GM13976 (cell line): ENCODE measurements around the gene UBE2M.
"Not testable (repeated sequence)": the region's sequence is repeated elsewhere in the genome, so short reads cannot be mapped to it uniquely, and the experiment has no call there.

ENCODE experiments used
- DNase-seq: peaks from one replicate; pipeline ENCODE4 v3.0.0; 2012; ENCODE audit warnings: low spot score
- in situ Hi-C: fragments of 300-500 bp; cut with MboI; formaldehyde crosslinking; loops from one replicate; pipeline ENCODE4 v1.12.0; 2022; ENCODE audit warnings: low sequenced_read_pairs, mixed read lengths, inconsistent platforms; ENCODE audit not compliant: unreplicated experiment
- TF ChIP-seq, protein P1 (sequence below): IDR thresholded peaks from 2 replicates; pipeline ENCODE4 v1.5.1; 2012; ENCODE audit warnings: borderline replicate concordance, mild to moderate bottlenecking; ENCODE audit not compliant: insufficient read depth; ENCODE audit errors: extremely low read depth, missing control alignments, control extremely low read depth

The UBE2M gene

DNA sequence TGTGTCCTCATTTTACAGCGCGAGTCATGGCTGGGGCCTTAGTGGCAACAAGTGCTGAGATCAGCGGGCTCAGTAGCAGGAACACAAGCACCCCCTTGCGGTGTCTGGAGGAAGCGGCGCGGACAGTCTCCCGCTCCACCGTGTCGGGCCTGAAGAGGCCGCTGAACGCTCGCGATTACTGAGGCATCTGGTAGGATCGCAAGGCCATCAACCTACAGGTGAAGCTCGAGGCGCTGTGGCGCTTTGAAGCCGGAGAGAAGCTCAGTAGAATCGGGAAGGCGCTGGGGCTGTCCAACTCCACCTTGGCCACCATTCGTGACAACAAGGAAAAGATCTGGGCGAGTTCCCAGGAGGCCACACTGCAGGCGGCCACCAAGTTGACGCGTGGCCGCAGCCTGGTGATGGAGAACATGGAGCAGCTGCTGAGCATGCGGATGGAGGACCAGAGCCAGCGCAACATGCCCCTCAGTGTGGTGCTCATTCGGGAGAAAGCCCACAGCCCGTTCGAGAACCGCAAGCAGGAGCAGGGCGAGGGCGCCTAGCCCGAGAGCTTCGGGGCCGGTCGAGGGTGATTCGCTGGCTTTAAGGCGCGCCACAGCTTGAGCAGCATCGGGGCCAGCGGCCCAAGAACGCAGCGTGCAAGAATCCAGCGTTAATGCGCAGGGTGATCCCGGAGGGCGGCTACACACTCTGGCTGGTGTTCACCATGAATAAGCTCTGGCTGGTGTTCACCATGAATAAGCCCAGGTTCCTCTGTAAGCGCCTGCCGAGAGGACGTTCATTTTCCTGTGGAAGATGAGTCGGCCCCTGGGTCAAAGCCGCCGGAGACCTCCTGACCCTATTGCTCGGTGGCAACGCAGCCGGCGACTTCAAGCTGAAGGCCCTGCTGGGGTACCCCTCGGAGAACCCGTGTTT is 23.1 kb upstream of the UBE2M start:
- in situ Hi-C loops: no loop called here
- DNase-seq: peak; percentile 91
- TF ChIP-seq, protein P1, sequence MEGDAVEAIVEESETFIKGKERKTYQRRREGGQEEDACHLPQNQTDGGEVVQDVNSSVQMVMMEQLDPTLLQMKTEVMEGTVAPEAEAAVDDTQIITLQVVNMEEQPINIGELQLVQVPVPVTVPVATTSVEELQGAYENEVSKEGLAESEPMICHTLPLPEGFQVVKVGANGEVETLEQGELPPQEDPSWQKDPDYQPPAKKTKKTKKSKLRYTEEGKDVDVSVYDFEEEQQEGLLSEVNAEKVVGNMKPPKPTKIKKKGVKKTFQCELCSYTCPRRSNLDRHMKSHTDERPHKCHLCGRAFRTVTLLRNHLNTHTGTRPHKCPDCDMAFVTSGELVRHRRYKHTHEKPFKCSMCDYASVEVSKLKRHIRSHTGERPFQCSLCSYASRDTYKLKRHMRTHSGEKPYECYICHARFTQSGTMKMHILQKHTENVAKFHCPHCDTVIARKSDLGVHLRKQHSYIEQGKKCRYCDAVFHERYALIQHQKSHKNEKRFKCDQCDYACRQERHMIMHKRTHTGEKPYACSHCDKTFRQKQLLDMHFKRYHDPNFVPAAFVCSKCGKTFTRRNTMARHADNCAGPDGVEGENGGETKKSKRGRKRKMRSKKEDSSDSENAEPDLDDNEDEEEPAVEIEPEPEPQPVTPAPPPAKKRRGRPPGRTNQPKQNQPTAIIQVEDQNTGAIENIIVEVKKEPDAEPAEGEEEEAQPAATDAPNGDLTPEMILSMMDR: peak; percentile 97

DNA sequence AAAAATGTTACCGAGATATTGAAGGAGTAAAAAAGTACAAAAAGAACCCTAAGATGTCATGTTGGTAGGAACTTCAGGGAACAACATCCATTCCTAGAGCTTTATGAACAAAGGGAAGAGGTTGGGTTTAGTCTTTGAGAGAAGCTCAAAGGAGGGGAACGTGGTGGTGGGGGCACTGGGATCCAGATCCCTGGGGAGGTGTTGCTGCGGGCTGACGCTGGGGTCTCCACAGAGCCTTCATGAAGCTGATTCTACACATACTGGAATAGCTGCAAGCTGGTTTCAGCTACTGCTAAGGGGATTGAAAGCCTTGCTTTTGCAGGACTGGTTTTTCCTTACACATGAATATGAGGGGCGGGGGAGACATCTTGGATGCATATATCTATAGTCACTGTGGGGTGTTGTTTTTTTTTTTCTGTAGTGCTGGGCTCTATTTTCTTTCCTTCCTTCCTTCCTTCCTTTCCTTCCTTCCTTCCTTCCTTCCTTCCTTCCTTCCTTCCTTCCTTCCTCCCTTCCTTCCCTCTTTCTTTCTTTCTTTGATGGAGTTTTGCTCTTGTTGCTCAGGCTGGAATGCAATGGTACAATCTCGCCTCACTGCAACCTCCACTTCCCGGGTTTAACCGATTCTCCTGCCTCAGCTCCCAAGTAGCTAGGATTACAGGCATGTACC is 21.2 kb upstream of the UBE2M start:
- TF ChIP-seq, protein P1: no peak
- no peak for DNase-seq
- in situ Hi-C loops: no loop called here

DNA sequence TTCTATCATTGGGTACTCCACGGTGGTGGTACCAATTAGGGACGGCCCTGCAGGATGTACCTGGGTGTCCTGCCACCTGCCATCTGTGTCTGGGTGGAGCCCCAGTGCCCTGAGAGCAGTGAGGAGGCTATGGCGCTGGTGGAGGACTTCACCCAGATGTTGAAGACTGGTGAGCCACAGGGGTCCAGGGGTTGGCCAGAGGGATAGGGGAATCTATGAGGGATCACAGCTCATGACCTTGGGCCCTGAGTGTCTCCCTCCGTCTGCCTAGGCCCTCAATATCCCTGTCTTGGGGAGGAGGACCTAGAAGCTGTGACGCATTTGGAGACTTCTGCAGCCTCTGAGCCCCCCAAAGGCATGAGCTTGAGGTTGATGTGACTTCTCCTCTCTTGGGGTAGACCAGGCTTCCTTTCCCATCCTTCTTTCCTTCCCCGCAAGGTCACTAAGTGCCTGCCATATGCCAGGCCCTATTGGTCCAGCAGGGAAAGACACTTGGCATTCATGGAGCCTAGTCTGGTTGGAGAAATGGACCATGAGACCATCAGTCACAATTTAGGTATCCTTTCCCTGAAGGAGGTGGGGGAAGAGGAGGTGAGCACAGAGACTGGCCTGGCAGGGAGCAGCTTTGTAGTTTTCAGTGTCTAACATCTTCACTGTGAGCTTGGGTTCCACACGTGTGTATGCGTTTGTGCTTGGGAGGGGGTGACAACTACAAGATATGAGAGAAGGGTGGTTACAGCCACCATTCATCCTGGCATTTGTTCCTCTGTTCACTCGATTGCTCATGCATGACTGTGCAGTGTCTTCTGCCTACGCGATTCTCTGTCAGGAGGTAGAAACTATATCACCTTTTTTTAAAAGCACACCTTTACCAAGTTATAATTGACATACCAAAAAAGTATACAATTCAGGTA is 19.9 kb upstream of the UBE2M start:
- in situ Hi-C loops: no loop called here
- peak; percentile 42 for DNase-seq
- TF ChIP-seq, protein P1: no peak

DNA sequence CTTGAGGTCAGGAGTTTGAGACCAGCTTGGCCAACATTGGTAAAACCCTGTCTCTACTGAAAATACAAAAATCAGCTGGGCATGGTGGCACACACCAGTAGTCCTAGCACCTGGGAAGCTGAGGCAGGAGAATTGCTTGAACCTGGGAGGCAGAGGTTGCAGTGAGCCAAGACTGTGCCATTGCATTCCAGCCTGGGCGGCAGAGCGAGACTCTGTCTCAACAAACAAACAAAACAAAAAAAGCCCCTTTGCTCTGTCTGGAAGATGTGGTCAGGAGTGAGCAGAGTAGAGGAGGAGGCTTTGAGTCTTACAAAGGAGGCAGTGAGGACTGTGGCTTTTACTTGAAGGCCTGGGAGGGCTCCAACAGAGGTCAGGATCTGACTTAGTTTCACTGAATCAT is 19.2 kb upstream of the UBE2M start:
- DNase-seq, in situ Hi-C loops: not testable (repeated sequence)

DNA sequence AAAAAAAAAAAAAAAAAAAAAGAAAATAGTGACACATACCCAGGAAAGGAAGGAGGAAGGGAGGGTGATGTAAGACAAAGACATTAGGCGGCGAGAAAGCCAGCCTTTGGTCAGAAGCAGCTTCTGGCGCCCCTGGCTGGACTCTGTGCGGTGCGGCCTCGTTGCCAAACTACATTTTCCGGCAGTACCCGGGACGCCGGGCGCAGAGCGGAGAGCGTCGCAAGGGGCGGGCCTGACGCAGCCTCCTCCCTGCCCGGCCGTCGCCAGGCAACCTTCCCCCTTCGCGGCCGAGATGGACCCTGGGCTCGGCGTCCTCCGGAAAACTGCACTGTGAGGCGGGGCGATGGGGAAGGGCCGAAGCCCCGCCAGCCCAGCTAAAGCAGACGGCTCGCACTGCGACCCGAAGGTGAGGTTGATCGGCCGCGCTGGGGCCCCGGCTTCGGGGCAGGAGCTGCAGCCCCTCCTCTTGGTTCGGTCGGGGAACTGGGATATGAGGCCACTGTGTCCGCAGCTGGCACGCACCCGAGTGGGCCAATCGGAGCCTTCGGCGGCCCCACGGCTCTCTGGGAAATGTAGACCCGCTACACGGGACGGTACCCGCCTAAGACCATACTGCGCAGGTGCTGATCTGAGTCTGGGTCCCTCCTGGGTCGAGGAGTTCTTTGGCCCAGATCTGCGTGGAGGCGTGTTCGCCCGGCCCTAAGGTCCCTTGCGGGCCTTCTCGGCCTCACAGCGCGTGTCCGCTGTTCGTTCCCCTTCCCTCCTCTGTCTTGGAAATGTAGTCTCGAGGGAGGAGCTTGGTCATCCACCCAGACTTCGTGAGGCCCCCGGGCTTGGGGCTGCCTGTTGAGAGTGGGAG is 17.0 kb upstream of the UBE2M start:
- in situ Hi-C loops: no loop called here

DNA sequence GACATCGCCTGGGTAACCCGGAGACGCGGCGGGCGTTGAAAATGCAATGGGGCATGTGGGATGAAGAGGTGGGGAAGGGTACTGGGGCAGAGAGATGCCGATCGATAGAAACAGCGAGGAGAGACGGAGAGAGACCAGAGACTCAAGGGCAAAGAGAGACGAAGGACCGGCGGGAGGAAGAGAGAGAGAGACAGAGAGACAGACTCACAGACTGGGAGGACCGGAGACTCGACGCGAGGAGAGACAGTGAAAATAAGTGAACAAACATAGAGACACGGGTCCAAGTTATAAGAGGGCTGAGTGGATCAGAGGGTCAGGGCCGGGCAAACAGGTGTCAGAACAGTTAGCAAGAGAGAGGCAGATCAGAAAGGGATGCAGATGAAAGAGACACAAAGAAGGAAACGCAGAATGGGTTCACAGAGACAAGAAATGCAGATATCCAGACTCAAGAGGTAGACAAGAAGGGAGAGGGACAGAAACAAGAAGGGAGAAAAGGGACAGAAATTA is 15.3 kb upstream of the UBE2M start:
- TF ChIP-seq, protein P1: no peak
- no peak for DNase-seq
- in situ Hi-C loops: no loop called here

More for the DNA sequence above, 17.0 kb upstream of the UBE2M start:
- DNase-seq: peak; percentile 90
- TF ChIP-seq, protein P1: peak; percentile 14
